ENCODE data around the gene TM6SF1. TPM values are rescaled to one million over a fixed set of nuclear protein-coding genes. Genes with fewer than 3 reads are reported as not detected.
"Not testable (repeated sequence)": the region's sequence is repeated elsewhere in the genome, so short reads cannot be mapped to it uniquely, and the experiment has no call there.

Gene TM6SF1
- total and polyA plus RNA-seq, 10 donors, result 4.5 to 15.0 (median 9.6) TPM

- no peak overlapping the region for H3K4me3 ChIP-seq
- intact Hi-C loops (cut with DNase I; ENCODE audit: low total_unique reads), result no loop called here
- 83 to 95% (median 93%) methylated on average over 2 of the region's 2 CpGs for WGBS, 5 donors
Measured at GRCh38 chr15:83088876-83089275, 18.6 kb upstream of the TM6SF1 start.

GRCh38 chr15:83090465-83090864, 17.0 kb upstream of the TM6SF1 start:
- intact Hi-C loops (cut with DNase I; ENCODE audit: low total_unique reads), result no loop called here
- H3K36me3 ChIP-seq, result no peaks in the 10 kb centered on the region
- WGBS, 5 donors, result 63 to 86% (median 71%) methylated on average over 4 of the region's 4 CpGs
- peaks cover 0 to under 1% (median 0%) of the 10 kb centered on the region in 7 donors for H3K27me3 ChIP-seq (replicated peaks in 1 of 7)
- H3K4me1 ChIP-seq, result peaks cover 0 to 16% (median 6%) of the 10 kb centered on the region in 6 donors
- no peak for TF ChIP-seq POLR2A (IDR thresholded peaks at IDR 0.05)
- DNase-seq, result no peak
- H3K4me3 ChIP-seq, result no peak overlapping the region
- no peak overlapping the region for H3K27ac ChIP-seq
- H3K9me3 ChIP-seq, result no peaks in the 10 kb centered on the region

More at GRCh38 chr15:83088876-83089275, 18.6 kb upstream of the TM6SF1 start:
- Histone ChIP-seq H3K9me3 (no peaks in the 10 kb centered on the region), H3K27ac (no peak overlapping the region), H3K4me1 (peaks cover 0 to 16% (median 6%) of the 10 kb centered on the region in 6 donors), H3K27me3 (replicated peaks in 1 of 7) (peaks cover 0 to 5% (median 0%) of the 10 kb centered on the region in 7 donors), H3K36me3 (no peaks in the 10 kb centered on the region)
- TF ChIP-seq POLR2A (IDR thresholded peaks at IDR 0.05), result no peak
- no peak for DNase-seq

- H3K27me3 ChIP-seq (replicated peaks in 1 of 7); DNase-seq; H3K36me3 ChIP-seq; H3K4me3 ChIP-seq; intact Hi-C loops (cut with DNase I; ENCODE audit: low total_unique reads); H3K9me3 ChIP-seq: not testable (repeated sequence)
- 61 to 88% (median 77%) methylated on average over 3 of the region's 3 CpGs for WGBS, 5 donors
- Histone ChIP-seq H3K27ac (peak overlapping the region in 5 of 8 donors; percentile 32 to 81 (median 33)), H3K4me1 (peaks cover 0 to 16% (median 6%) of the 10 kb centered on the region in 6 donors)
Measured at GRCh38 chr15:83091965-83092308, 15.5 kb upstream of the TM6SF1 start.

- intact Hi-C loops (cut with DNase I; ENCODE audit: low total_unique reads), result no loop called here
- 37 to 44% (median 38%) methylated on average over 4 of the region's 4 CpGs for WGBS, 5 donors
- H3K36me3 ChIP-seq, result no peaks in the 10 kb centered on the region
- TF ChIP-seq POLR2A (IDR thresholded peaks at IDR 0.05) (no peak), POLR2AphosphoS5 (IDR thresholded peaks at IDR 0.05) (peak in 1 of 3 donors; percentile 79), CTCF (IDR thresholded peaks at IDR 0.05 in 8 of 11, conservative IDR thresholded peaks at IDR 0.05 in 3 of 11) (no peak)
- no peaks in the 10 kb centered on the region for H3K27me3 ChIP-seq (replicated peaks in 1 of 7)
- H3K27ac ChIP-seq, result peak overlapping the region in 5 of 8 donors; percentile 32 to 81 (median 33)
- no peak overlapping the region for H3K4me3 ChIP-seq
- peaks cover 0 to 6% (median 0%) of the 10 kb centered on the region in 8 donors for H3K9me3 ChIP-seq
- H3K4me1 ChIP-seq, result peaks cover 0 to 16% (median 6%) of the 10 kb centered on the region in 6 donors
- DNase-seq, result no peak
Measured at GRCh38 chr15:83092309-83092976, 15.0 kb upstream of the TM6SF1 start.

- intact Hi-C loops (cut with DNase I; ENCODE audit: low total_unique reads), result no loop called here
- H3K27ac ChIP-seq, result no peak overlapping the region
- no peaks in the 10 kb centered on the region for H3K27me3 ChIP-seq (replicated peaks in 1 of 7)
- TF ChIP-seq POLR2AphosphoS5 (IDR thresholded peaks at IDR 0.05) (no peak), CTCF (IDR thresholded peaks at IDR 0.05 in 8 of 11, conservative IDR thresholded peaks at IDR 0.05 in 3 of 11) (no peak), POLR2A (IDR thresholded peaks at IDR 0.05) (no peak)
- H3K4me1 ChIP-seq, result peaks cover 0 to 16% (median 6%) of the 10 kb centered on the region in 6 donors
- no peak for DNase-seq
- 88 to 93% (median 91%) methylated on average over 5 of the region's 5 CpGs for WGBS, 5 donors
- H3K4me3 ChIP-seq, result no peak overlapping the region
- H3K9me3 ChIP-seq, result peaks cover 0 to 21% (median 3%) of the 10 kb centered on the region in 8 donors
- no peaks in the 10 kb centered on the region for H3K36me3 ChIP-seq
Measured at GRCh38 chr15:83094583-83094982, 12.9 kb upstream of the TM6SF1 start.

Data from spleen (tissue), 11 donors.